ENCODE data around the gene SGIP1.

SGIP1 gene

DNA sequence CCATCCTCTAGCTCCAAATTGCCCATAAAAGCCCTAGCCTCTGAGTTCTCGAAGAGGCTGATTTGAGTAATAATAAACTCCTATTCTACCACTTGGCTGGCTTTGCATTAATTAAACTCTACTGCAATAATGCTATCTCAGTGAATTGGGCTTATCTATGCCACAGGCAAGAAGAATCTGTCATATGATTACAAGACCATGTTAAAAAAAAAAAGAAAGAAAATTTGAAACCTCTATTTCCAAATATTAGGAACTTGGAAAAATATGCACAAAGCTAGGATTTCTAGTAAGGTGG, 27.6 kb upstream of the SGIP1 start:
- Histone ChIP-seq H3K36me3 (ENCODE audit: control insufficient read depth in 4 of 4, insufficient read depth in 4 of 4, low read length in 3 of 4) (no peaks in the 10 kb centered on the region), H3K4me1 (ENCODE audit: control extremely low read depth in 1 of 4, control insufficient read depth in 4 of 4, insufficient read depth in 4 of 4, low read length in 3 of 4) (no peaks in the 10 kb centered on the region), H3K27ac (ENCODE audit: insufficient read depth in 1 of 2, low read depth in 1 of 2, low read length in 2 of 2, poor library complexity in 1 of 2, severe bottlenecking in 2 of 2) (no peak overlapping the region), H3K27me3 (replicated peaks in 2 of 5; ENCODE audit: control insufficient read depth in 4 of 5, insufficient read depth in 5 of 5, low read length in 4 of 5) (no peaks in the 10 kb centered on the region), H3K4me3 (ENCODE audit: control insufficient read depth in 1 of 7, extremely low read depth in 1 of 7, insufficient read depth in 4 of 7, low read depth in 2 of 7, low read length in 6 of 7) (no peak overlapping the region), H3K9me3 (ENCODE audit: control extremely low read depth in 1 of 5, control insufficient read depth in 4 of 5, insufficient read depth in 2 of 5, low read depth in 1 of 5, low read length in 4 of 5) (no peaks in the 10 kb centered on the region)
- no peak for DNase-seq
- CTCF ChIA-PET: interaction anchor here (0.6 to 3.3 kb wide), 8 partner anchors 9 to 547 kb away, joined by 3 to 17 read pairs (median 5); no protein-coding TSS in a partner anchor
- POLR2A ChIA-PET: no interaction called here
- no CpG with 5 or more reads among the region's 1 CpG for WGBS (ENCODE audit: insufficient coverage)

DNA sequence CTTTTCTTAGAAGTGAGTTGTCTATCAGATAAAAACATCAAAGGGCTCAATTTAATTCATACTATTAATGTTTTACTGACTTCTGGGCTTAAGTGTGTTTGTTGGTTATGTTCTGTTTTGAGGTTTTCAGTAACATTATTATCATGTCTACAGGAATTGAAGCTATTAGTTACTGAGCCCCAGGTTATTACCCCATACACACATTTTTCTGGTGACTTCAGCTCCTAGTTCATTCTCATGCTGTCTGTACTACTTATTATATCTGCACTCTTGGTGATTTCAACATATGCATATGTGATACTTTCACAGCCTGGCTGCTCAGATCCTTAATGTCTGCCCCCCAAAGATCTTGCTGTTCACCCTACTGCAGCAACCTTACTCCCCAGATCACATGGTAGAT, 27.0 kb upstream of the SGIP1 start:
- Histone ChIP-seq H3K27ac (ENCODE audit: insufficient read depth in 1 of 2, low read depth in 1 of 2, low read length in 2 of 2, poor library complexity in 1 of 2, severe bottlenecking in 2 of 2) (no peak overlapping the region), H3K4me1 (ENCODE audit: control extremely low read depth in 1 of 4, control insufficient read depth in 4 of 4, insufficient read depth in 4 of 4, low read length in 3 of 4) (no peaks in the 10 kb centered on the region), H3K4me3 (ENCODE audit: control insufficient read depth in 1 of 7, extremely low read depth in 1 of 7, insufficient read depth in 4 of 7, low read depth in 2 of 7, low read length in 6 of 7) (no peak overlapping the region), H3K9me3 (ENCODE audit: control extremely low read depth in 1 of 5, control insufficient read depth in 4 of 5, insufficient read depth in 2 of 5, low read depth in 1 of 5, low read length in 4 of 5) (no peaks in the 10 kb centered on the region), H3K27me3 (replicated peaks in 2 of 5; ENCODE audit: control insufficient read depth in 4 of 5, insufficient read depth in 5 of 5, low read length in 4 of 5) (no peaks in the 10 kb centered on the region), H3K36me3 (ENCODE audit: control insufficient read depth in 4 of 4, insufficient read depth in 4 of 4, low read length in 3 of 4) (no peaks in the 10 kb centered on the region)
- no peak for DNase-seq
- ChIA-PET CTCF (interaction anchor here (0.6 to 2.3 kb wide), 8 partner anchors 9 to 547 kb away, joined by 3 to 7 read pairs (median 4); partner anchors contain the start of gene SGIP1), POLR2A (no interaction called here)

DNA sequence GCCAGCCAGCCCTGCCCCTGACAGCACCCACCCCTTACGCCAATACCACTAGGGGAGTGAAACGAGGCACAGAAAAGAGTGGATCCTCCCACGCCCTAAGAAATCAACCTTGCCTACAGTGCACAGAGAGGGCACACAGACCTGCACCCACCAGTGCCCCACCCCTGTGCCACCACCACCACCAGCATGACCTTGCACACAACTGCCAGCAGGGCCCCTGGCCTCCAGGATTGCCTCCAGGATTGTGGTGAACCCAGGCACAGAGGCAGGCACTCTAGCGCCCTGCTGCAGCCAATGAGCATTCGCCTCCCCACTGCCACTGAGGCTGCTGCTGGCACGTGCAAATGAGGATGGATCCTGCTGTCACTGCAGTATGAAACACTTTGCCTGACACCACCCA, 23.5 kb upstream of the SGIP1 start:
- ChIA-PET POLR2A (no interaction called here), CTCF (interaction anchor here (1.3 to 1.4 kb wide), 2 partner anchors 19 to 64 kb away, joined by 3 read pairs; no protein-coding TSS in a partner anchor)
- DNase-seq: no peak
- H3K9me3 ChIP-seq (ENCODE audit: control extremely low read depth in 1 of 5, control insufficient read depth in 4 of 5, insufficient read depth in 2 of 5, low read depth in 1 of 5, low read length in 4 of 5): no peaks in the 10 kb centered on the region
- no peaks in the 10 kb centered on the region for H3K27me3 ChIP-seq (replicated peaks in 2 of 5; ENCODE audit: control insufficient read depth in 4 of 5, insufficient read depth in 5 of 5, low read length in 4 of 5)
- no peaks in the 10 kb centered on the region for H3K4me1 ChIP-seq (ENCODE audit: control extremely low read depth in 1 of 4, control insufficient read depth in 4 of 4, insufficient read depth in 4 of 4, low read length in 3 of 4)
- no peak overlapping the region for H3K4me3 ChIP-seq (ENCODE audit: control insufficient read depth in 1 of 7, extremely low read depth in 1 of 7, insufficient read depth in 4 of 7, low read depth in 2 of 7, low read length in 6 of 7)
- H3K36me3 ChIP-seq (ENCODE audit: control insufficient read depth in 4 of 4, insufficient read depth in 4 of 4, low read length in 3 of 4): no peaks in the 10 kb centered on the region
- 98% methylated on average over 5 of the region's 6 CpGs for WGBS (ENCODE audit: insufficient coverage)
- H3K27ac ChIP-seq (ENCODE audit: insufficient read depth in 1 of 2, low read depth in 1 of 2, low read length in 2 of 2, poor library complexity in 1 of 2, severe bottlenecking in 2 of 2): no peak overlapping the region

DNA sequence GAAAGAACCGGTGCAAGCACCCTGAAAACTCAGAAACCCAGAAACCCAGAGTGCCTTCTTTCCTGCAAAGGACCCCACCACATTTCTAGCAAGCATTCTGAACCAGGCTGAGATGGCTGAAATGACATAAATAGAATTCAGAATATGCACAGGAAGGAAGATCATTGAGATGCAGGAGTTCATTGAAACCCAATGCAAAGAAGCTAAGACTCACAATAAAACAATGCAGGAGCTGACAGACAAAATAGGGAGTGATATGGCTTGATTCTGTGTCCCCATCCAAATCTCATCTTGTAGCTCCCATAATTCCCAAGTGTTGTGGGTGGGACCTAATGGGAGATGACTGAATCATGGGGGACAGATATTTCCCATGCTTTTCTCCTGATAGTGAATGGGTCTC, 22.8 kb upstream of the SGIP1 start:
- ChIA-PET CTCF (no interaction called here), POLR2A (no interaction called here)
- H3K27ac ChIP-seq (ENCODE audit: insufficient read depth in 1 of 2, low read depth in 1 of 2, low read length in 2 of 2, poor library complexity in 1 of 2, severe bottlenecking in 2 of 2): no peak overlapping the region
- no peaks in the 10 kb centered on the region for H3K36me3 ChIP-seq (ENCODE audit: control insufficient read depth in 4 of 4, insufficient read depth in 4 of 4, low read length in 3 of 4)
- no peaks in the 10 kb centered on the region for H3K9me3 ChIP-seq (ENCODE audit: control extremely low read depth in 1 of 5, control insufficient read depth in 4 of 5, insufficient read depth in 2 of 5, low read depth in 1 of 5, low read length in 4 of 5)
- H3K4me3 ChIP-seq (ENCODE audit: control insufficient read depth in 1 of 7, extremely low read depth in 1 of 7, insufficient read depth in 4 of 7, low read depth in 2 of 7, low read length in 6 of 7): no peak overlapping the region
- 100% methylated on average over 1 of the region's 1 CpG for WGBS (ENCODE audit: insufficient coverage)
- H3K4me1 ChIP-seq (ENCODE audit: control extremely low read depth in 1 of 4, control insufficient read depth in 4 of 4, insufficient read depth in 4 of 4, low read length in 3 of 4): no peaks in the 10 kb centered on the region
- DNase-seq: no peak
- no peaks in the 10 kb centered on the region for H3K27me3 ChIP-seq (replicated peaks in 2 of 5; ENCODE audit: control insufficient read depth in 4 of 5, insufficient read depth in 5 of 5, low read length in 4 of 5)

DNA sequence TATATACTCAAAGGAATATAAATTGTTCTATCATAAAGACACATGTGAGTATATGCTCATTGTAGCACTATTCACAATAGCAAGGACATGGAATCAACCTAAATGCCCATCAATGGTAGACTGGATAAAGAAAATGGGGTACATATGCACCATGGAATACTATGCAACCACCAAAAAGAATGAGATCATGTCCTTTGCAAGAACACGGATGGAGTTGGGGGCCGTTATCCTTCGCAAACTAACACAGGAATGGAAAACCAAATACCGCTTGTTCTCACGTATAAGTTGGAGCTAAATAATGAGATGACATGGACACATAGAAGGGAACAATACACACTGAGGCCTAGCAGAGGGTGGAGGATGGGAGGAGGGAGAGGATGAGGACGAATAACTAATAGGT, 16.0 kb upstream of the SGIP1 start:
- Histone ChIP-seq H3K36me3 (ENCODE audit: control insufficient read depth in 4 of 4, insufficient read depth in 4 of 4, low read length in 3 of 4) (no peaks in the 10 kb centered on the region), H3K4me3 (ENCODE audit: control insufficient read depth in 1 of 7, extremely low read depth in 1 of 7, insufficient read depth in 4 of 7, low read depth in 2 of 7, low read length in 6 of 7) (no peak overlapping the region), H3K27ac (ENCODE audit: insufficient read depth in 1 of 2, low read depth in 1 of 2, low read length in 2 of 2, poor library complexity in 1 of 2, severe bottlenecking in 2 of 2) (no peak overlapping the region), H3K9me3 (ENCODE audit: control extremely low read depth in 1 of 5, control insufficient read depth in 4 of 5, insufficient read depth in 2 of 5, low read depth in 1 of 5, low read length in 4 of 5) (no peaks in the 10 kb centered on the region), H3K4me1 (ENCODE audit: control extremely low read depth in 1 of 4, control insufficient read depth in 4 of 4, insufficient read depth in 4 of 4, low read length in 3 of 4) (no peaks in the 10 kb centered on the region), H3K27me3 (replicated peaks in 2 of 5; ENCODE audit: control insufficient read depth in 4 of 5, insufficient read depth in 5 of 5, low read length in 4 of 5) (no peaks in the 10 kb centered on the region)
- POLR2A ChIA-PET: no interaction called here
- DNase-seq: no peak
- WGBS (ENCODE audit: insufficient coverage): 75% methylated on average over 4 of the region's 6 CpGs
- CTCF ChIA-PET: interaction anchor here (1.7 to 2.7 kb wide), 2 partner anchors 10 to 14 kb away, joined by 4 to 9 read pairs; no protein-coding TSS in a partner anchor

DNA sequence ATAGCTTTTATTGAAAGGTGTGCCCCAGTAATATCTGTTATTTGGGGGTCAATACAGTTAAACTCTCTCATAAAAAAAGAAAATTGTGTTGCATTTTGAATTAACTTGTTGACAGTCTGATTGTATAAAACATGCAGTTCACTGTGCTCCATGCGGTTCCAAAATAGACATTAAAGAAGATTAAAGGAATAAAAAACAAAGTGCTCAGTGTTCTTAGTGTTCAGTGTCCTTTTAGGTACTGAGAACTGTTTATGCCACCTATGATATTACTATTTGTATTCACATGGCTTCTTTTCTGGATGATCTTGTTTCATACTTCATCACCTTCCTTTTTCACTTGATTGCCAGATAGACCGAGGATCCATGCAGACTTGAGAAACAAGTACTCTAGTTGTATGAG, 15.3 kb upstream of the SGIP1 start:
- H3K27ac ChIP-seq (ENCODE audit: insufficient read depth in 1 of 2, low read depth in 1 of 2, low read length in 2 of 2, poor library complexity in 1 of 2, severe bottlenecking in 2 of 2): no peak overlapping the region
- CTCF ChIA-PET: interaction anchor here (1.7 kb wide), 1 partner anchor 11 kb away, joined by 4 read pairs; no protein-coding TSS in a partner anchor
- POLR2A ChIA-PET: no interaction called here
- 100% methylated on average over 1 of the region's 2 CpGs for WGBS (ENCODE audit: insufficient coverage)
- H3K27me3 ChIP-seq (replicated peaks in 2 of 5; ENCODE audit: control insufficient read depth in 4 of 5, insufficient read depth in 5 of 5, low read length in 4 of 5): no peaks in the 10 kb centered on the region
- no peaks in the 10 kb centered on the region for H3K36me3 ChIP-seq (ENCODE audit: control insufficient read depth in 4 of 4, insufficient read depth in 4 of 4, low read length in 3 of 4)
- no peaks in the 10 kb centered on the region for H3K9me3 ChIP-seq (ENCODE audit: control extremely low read depth in 1 of 5, control insufficient read depth in 4 of 5, insufficient read depth in 2 of 5, low read depth in 1 of 5, low read length in 4 of 5)
- no peaks in the 10 kb centered on the region for H3K4me1 ChIP-seq (ENCODE audit: control extremely low read depth in 1 of 4, control insufficient read depth in 4 of 4, insufficient read depth in 4 of 4, low read length in 3 of 4)
- no peak for DNase-seq
- no peak overlapping the region for H3K4me3 ChIP-seq (ENCODE audit: control insufficient read depth in 1 of 7, extremely low read depth in 1 of 7, insufficient read depth in 4 of 7, low read depth in 2 of 7, low read length in 6 of 7)

DNA sequence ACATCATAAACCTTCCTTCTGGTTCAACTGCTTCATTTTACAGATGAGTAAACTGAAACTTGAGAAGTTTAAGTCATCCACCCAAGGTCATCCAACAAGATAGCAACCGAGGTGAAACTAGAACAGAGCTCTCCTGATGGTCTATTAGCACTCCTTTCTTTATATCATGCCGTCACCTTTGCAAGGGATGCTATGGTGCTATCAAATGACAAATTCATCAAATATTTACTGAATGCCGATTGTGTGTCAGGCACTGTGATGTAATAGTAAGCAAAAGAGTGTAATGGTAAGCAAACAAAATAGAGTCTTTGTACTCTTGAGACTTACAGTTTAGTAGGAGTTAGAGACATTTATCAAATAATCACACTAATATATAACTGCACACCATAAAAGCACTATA, 14.0 kb upstream of the SGIP1 start:
- CTCF ChIA-PET: interaction anchor here (1.2 kb wide), 1 partner anchor 14 kb away, joined by 4 read pairs; no protein-coding TSS in a partner anchor
- no peaks in the 10 kb centered on the region for H3K27me3 ChIP-seq (replicated peaks in 2 of 5; ENCODE audit: control insufficient read depth in 4 of 5, insufficient read depth in 5 of 5, low read length in 4 of 5)
- no peak overlapping the region for H3K27ac ChIP-seq (ENCODE audit: insufficient read depth in 1 of 2, low read depth in 1 of 2, low read length in 2 of 2, poor library complexity in 1 of 2, severe bottlenecking in 2 of 2)
- no peak for DNase-seq
- H3K4me1 ChIP-seq (ENCODE audit: control extremely low read depth in 1 of 4, control insufficient read depth in 4 of 4, insufficient read depth in 4 of 4, low read length in 3 of 4): no peaks in the 10 kb centered on the region
- no peaks in the 10 kb centered on the region for H3K36me3 ChIP-seq (ENCODE audit: control insufficient read depth in 4 of 4, insufficient read depth in 4 of 4, low read length in 3 of 4)
- POLR2A ChIA-PET: no interaction called here
- no peaks in the 10 kb centered on the region for H3K9me3 ChIP-seq (ENCODE audit: control extremely low read depth in 1 of 5, control insufficient read depth in 4 of 5, insufficient read depth in 2 of 5, low read depth in 1 of 5, low read length in 4 of 5)
- no CpG with 5 or more reads among the region's 3 CpGs for WGBS (ENCODE audit: insufficient coverage)
- no peak overlapping the region for H3K4me3 ChIP-seq (ENCODE audit: control insufficient read depth in 1 of 7, extremely low read depth in 1 of 7, insufficient read depth in 4 of 7, low read depth in 2 of 7, low read length in 6 of 7)

Data from common myeloid progenitor, CD34-positive (primary cell).